HG03139 (cell line): Measurements from ENCODE around the gene GABRG3.

Experiments used
- ATAC-seq: cut with Tn5 transposase; IDR thresholded peaks from one replicate; pipeline ENCODE4 v1.9.1; 2021; ENCODE audit not compliant: unreplicated experiment

The GABRG3 gene

GRCh38 chr15:27541581-27541980 is 570.6 kb downstream of the GABRG3 start:
- no peak for ATAC-seq

GRCh38 chr15:27545494-27546255 is 574.7 kb downstream of the GABRG3 start:
- no peak for ATAC-seq

GRCh38 chr15:27549746-27550145 is 578.8 kb downstream of the GABRG3 start:
- no peak for ATAC-seq

DNA sequence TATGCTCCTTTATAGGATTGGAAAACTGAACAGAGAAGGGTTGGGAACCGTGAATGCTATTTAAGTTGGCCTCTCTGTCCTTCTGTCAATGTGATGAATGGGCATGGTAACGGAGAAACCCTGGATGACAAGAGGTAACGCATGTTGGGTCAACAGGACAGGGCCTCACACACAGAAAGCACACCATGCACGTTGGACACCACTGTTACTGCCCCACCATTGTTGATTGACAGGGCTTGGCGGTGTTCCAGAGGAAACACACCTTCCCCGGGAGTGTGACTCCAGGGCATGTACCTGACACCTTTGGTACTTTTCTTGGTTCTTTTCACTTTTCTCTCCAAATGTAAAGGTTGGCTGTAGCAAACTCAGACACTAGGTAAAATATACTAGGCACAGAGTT is 579.7 kb downstream of the GABRG3 start:
- ATAC-seq: no peak

DNA sequence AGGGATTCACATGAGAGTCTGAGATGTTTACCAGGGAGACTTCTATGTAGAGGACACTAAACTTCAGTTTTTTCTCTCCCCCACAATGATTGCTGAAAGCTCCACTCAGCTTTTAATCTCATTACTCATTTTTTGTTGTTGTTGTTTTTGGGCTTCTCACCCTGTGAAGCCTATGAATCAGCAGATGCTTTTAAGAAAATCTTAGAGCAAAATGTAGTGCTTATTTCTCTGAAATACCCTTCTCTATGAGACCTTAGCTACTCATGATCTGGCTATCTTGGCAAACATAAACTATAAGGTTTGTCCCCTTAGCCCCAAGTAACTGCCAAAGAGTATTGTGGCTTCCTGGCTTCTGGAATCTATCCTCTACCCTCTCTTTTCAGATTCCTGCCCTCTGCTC is 590.8 kb downstream of the GABRG3 start:
- ATAC-seq: no peak

DNA sequence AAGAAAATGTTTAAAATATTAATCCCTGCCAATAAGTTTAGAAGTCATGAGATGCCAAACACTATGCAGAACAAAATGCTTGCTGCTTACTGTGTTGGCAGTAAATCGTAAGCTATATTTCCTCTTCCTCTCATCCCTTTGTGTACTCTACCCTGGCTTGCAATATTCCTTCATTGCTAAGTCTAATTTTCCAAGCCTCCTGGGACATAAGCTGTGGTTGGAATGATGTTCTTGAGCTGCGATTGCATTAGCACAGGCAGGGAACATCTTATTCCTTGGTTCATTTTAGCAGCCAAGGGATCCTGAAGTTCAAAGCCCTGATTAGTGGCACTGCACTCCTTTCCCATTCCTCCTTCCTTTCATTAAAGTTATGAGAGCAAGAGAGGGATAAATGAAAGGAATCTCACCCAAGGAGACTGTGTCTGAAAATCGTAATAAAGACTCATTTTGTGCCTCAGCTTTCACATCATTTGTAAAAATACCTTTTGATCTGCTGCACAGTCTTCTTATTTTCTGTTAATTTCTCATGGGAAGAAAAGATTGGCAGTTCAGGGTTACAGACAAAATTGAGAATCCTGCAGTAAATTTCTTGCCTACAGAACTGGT is 592.9 kb downstream of the GABRG3 start:
- ATAC-seq: no peak

DNA sequence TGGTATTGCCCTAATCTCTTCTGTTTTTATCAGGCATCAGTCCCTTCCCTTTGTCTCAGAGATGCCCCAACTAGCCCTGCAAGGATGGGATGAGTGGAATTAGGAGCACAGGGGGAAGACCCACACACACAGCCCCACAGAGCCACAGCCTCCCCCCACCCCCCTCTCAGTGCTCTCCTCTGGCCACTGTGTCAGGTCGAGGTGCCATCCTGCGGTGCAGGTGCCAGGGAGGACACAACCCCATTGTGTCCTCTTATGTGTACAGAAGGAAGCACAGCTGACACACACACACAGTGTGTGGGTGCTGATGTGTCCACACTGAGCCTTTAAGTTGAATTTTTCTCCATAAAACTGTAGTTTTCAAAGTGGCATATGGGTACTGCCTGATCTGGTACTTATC is 593.7 kb downstream of the GABRG3 start:
- ATAC-seq: no peak

DNA sequence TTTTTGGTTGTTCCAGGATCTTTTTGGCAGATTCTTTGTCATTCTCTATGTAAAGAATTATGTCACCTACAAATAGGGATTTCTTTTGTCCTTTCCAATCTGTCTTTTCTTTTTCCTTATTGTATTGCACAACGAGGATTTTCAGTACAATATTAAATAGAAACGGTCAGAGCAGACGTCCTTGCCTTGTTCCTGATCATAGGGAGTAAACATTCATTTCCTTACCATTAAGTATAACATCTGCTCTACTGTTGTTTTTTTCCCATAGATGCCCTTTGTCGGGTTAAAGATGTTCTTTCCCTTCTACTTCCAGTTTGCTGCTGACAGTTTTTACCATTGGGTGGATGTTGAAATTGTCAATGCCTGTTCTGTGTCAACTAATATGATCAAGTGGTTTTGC is 599.8 kb downstream of the GABRG3 start:
- ATAC-seq: no peak

DNA sequence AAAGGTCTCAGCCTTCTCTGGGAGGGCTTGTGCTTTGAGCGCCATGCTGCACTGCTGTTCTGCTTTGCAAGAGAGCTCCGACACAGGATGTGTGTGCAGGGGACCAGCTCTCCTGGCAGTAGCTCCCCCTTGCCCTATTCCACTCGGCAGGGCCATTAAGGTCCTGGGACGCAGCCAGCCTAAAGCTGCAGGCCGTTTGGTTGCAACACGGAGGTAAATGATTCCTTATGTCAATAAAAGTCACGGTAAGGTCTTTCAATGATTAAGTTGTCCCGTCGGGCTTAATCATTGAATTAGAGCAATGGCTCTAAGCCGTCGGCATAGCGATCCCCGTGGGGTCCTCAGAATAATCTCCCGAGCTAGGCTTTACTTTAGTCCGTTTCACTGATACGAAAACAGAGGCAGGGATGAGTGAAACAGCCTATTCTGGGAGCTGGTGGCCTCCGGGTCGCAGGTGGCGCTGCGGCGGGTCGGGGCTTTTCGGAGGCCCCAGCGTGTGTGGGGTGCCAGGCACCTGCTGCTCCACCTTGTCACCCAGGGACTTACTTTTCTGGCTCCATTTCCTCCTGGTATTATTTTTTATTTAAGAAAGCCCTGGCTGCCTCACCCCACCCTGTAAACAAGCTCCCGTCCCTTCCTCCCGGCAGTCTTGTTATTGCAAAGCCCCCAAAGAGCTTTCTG is 603.0 kb downstream of the GABRG3 start:
- no peak for ATAC-seq

DNA sequence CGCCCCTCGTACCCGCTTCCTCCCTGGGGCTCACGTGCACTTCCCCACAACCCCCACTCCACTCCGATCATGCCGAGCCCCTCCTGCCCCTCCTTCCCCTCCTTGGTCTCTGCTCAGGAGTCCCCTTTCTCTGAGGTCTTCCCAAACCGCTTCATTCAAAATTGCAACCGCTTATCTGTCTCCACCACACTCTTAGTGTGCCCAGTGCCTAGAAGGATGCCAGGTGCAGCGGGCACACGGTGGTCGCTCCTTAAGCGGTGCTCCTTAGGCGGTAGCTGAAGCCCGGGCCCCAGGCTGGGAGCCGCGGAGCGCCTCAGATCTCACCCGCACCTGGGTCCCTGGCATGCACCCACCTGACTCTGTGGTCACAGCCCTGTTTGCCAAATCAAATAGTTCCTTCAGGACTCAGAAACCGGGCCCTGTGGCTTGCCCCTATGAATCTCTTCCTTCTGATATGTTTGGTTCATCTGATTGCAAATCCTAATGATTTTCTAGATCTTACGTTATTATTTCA is 603.6 kb downstream of the GABRG3 start:
- ATAC-seq: no peak

GRCh38 chr15:27575521-27575920 is 604.5 kb downstream of the GABRG3 start:
- ATAC-seq: no peak

DNA sequence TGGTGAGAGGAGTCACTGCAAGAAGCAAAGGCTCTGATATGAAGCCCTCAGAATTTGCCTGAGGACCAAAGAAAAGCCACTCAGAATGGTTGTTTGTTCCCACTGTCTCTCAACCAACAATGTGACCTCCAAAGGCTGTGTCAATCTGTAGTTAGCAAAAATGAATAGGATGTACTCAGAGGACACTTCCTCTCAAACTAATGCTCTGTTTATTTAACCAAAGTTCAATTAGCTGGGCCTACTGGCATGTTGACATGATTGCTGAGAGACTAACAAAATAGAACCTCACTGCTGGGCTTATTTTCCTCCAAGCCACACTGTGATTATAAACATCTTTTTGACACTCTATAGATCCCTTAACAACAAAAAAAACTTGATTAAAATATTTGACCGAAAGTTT is 605.6 kb downstream of the GABRG3 start:
- no peak for ATAC-seq

DNA sequence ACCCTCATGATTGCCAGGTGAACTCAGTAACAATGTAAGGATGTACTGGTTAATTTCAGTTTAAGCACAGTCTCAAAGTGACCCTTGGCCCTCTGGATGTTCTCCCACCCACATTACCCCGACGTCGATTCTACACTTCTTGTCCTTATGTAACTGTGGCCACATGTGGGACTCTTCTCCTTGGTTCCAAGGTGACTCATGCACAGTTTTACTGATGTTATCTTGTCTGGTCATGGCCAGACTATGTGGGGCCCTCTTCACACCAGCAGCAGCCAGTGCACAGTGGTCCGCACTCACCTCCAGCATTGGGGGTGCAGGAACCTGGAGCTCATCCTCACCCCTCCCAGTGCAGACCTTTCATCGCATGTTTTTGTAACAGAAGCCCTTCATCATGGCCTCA is 608.8 kb downstream of the GABRG3 start:
- ATAC-seq: no peak

DNA sequence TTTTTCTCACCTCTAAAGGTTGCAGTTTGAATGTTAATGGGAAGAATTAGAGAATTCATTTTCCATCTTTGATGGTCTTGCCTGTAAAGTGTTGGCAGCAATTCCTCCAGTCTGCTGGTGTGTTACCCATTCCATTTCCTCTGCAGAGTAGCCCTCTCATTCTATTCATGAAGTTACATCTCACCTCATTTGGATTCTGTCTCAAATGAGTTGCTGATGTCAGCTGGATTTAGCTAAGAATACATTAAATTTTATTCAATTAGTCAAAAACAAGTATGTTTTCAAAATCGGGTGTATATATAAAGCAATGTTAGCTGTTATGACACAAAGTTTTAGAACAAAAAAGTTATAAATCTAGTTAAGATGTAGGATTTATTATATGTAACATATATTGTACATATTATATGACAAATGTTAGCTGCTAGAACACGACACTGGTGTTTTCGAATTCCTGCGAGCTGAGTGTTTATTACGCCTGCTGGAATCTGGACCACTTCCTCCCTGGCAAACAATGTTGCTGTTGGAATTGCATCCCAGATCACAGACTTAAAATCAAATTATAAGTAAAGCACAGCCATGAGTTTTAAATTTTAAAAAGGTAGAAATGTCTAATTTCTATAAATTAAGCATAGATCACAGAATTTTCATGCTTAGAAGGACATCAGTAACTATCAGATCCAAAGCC is 611.9 kb downstream of the GABRG3 start:
- ATAC-seq: no peak

DNA sequence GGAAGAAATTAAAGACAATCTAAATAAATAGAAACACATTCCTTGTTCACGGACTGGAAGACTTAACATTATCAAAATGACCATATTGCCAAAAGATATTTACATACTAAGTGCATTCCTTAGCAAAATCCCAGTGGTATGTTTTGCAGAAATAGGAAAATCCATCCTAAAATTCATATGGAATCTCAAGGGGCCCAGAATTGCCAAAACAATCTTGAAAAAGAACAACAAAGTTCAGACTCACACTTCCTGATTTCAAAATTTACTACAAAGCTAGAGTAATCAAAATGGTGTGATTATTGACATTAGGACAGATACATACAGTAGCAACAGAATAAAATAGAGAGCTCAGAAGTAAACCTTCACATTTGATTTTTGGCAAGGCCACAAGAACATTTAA is 612.7 kb downstream of the GABRG3 start:
- ATAC-seq: no peak

DNA sequence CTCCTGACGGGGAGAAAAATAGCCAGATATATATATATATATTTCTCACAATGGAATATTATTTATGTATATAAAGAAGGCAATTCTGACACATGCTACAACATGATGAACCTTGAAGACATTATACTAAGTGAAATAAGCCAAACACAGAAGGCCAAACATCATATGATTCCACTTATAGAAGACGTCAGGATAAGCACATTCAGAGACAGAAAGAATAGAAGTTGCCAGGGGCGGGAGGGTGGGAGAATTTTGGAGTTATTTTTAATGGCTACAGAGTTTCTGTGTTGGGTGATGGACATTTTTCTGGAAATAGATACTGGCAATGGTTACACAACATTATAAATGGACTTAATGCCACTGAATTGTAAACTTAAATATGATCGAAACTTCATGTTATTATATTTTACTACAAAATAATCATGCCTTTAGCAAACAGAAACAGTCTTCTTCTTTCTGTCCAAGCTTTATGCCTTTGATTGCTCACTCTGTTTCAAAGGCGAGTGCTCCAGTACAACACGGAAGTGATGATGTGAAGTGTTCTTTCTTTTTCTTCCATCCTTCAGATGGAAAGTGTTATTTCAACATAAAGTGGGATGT is 614.2 kb downstream of the GABRG3 start:
- no peak for ATAC-seq

DNA sequence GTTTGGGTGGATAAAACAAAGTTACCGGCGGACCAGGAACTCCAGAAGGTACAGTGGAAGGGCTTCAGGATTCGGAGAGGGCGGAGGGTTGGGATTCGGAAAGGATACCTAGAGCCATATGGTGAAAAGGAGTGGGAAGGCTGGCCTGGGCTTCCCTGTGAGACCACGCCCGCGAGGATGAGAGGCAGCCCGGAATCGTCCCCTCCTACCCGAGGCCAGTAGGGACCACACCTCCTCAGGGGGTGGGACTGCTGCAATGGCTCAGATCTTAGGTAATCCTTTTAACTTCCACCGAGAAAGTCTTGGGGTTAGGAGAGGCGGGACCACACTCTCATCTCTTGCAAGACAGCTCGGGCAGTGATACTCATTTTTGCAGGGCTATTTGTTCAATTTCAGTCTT is 616.8 kb downstream of the GABRG3 start:
- no peak for ATAC-seq

- no peak for ATAC-seq
These were observed 618.3 kb downstream of the GABRG3 start for GRCh38 chr15:27589260-27589659.

GRCh38 chr15:27589782-27590181 is 618.8 kb downstream of the GABRG3 start:
- ATAC-seq: no peak
